Endodermal cell (in vitro differentiated cells): Measurements from ENCODE around the gene IL15. TPM values are rescaled to one million over a fixed set of nuclear protein-coding genes. Genes with fewer than 3 reads are reported as not detected.

Experiments
- DNase-seq: peaks from one replicate; pipeline ENCODE4 v3.0.0-alpha.2; 2017
- H3K27ac ChIP-seq: 2 replicates; pipeline ENCODE4 v1.5.1; 2013; ENCODE audit warnings: mild to moderate bottlenecking, low read depth, low read length, moderate library complexity
- H3K27me3 ChIP-seq: 2 replicates; pipeline ENCODE4 v1.6.1; 2013; ENCODE audit warnings: mild to moderate bottlenecking, low read length, moderate library complexity; ENCODE audit not compliant: insufficient read depth, control insufficient read depth, poor library complexity, severe bottlenecking
- H3K36me3 ChIP-seq: 2 replicates; pipeline ENCODE4 v1.7.0; 2013; ENCODE audit warnings: mild to moderate bottlenecking, low read length, moderate library complexity; ENCODE audit not compliant: control insufficient read depth, insufficient read depth
- H3K4me1 ChIP-seq: one replicate; pipeline ENCODE4 v1.7.0; 2013; ENCODE audit warnings: low read length; ENCODE audit not compliant: control insufficient read depth, insufficient read depth
- H3K4me3 ChIP-seq: 2 replicates; pipeline ENCODE4 v1.5.1; 2013; ENCODE audit warnings: mild to moderate bottlenecking, low read length, moderate library complexity
- H3K9ac ChIP-seq: 2 replicates; pipeline ENCODE4 v1.6.1; 2013; ENCODE audit warnings: mild to moderate bottlenecking, low read length, moderate library complexity; ENCODE audit not compliant: poor library complexity, severe bottlenecking; ENCODE audit errors: extremely low read depth
- H3K9me3 ChIP-seq: 2 replicates; pipeline ENCODE4 v1.6.1; 2013; ENCODE audit warnings: mild to moderate bottlenecking, low read length, moderate library complexity; ENCODE audit not compliant: control insufficient read depth
- H3K27ac Mint-ChIP-seq: 2 replicates; pipeline ENCODE4 v1.8.0; 2020; ENCODE audit warnings: mixed read lengths
- H3K27me3 Mint-ChIP-seq: 2 replicates; pipeline ENCODE4 v1.8.0; 2021; ENCODE audit warnings: mild to moderate bottlenecking, mixed read lengths; ENCODE audit not compliant: insufficient read depth
- H3K36me3 Mint-ChIP-seq: 2 replicates; pipeline ENCODE4 v1.8.0; 2020; ENCODE audit warnings: low read depth, mixed read lengths
- H3K4me1 Mint-ChIP-seq: 2 replicates; pipeline ENCODE4 v1.8.0; 2020; ENCODE audit warnings: mixed read lengths
- H3K4me3 Mint-ChIP-seq: 2 replicates; pipeline ENCODE4 v1.8.0; 2020; ENCODE audit warnings: mild to moderate bottlenecking, moderate library complexity, mixed read lengths
- H3K9me3 Mint-ChIP-seq: 2 replicates; pipeline ENCODE4 v1.8.0; 2020; ENCODE audit warnings: mild to moderate bottlenecking, mixed read lengths
- CTCF ChIP-seq: fragments of 200-600 bp; sonication (generic); conservative IDR thresholded peaks from 2 replicates; pipeline ENCODE4 v1.5.0; 2021; ENCODE audit warnings: antibody characterized with exemption, mild to moderate bottlenecking
- WGBS, 2 experiments: methylation state at CpG; one replicate each; pipeline versions ENCODE4 v1.1.5 to v1.1.7; 2013; ENCODE audit warnings: missing lambda C conversion rate in 2 of 2, mixed read lengths in 1 of 2; ENCODE audit not compliant: insufficient coverage in 1 of 2, insufficient read length in 1 of 2; 5-methylcytosine and 5-hydroxymethylcytosine counted together
- total RNA-seq, 2 donors: library from RNA; stranded (reverse); fragmentation: NEBNext Ultra II Directional in 1 of 2; extraction: Animal tissue kit (Norgen Biotek cat#: 25700) in 1 of 2; gene quantifications; 2 replicates in 1 of 2; 3 replicates in 1 of 2; pipeline ENCODE4 v1.2.1, GENCODE V29; 2021

Gene IL15
- total RNA-seq, 2 donors from 2014 or later: 0.42 TPM

GRCh38 chr4:141659539-141659938, 23.2 kb downstream of the IL15 start:
- no peaks in the 10 kb centered on the region for H3K9me3 Mint-ChIP-seq
- no peak for TF ChIP-seq CTCF
- DNase-seq: no peak
- no peaks in the 10 kb centered on the region for H3K36me3 Mint-ChIP-seq
- H3K4me3 Mint-ChIP-seq: no peak overlapping the region
- no peaks in the 10 kb centered on the region for H3K27me3 Mint-ChIP-seq
- Histone ChIP-seq H3K36me3 (no peaks in the 10 kb centered on the region), H3K27ac (no peak overlapping the region), H3K27me3 (no peaks in the 10 kb centered on the region), H3K4me3 (no peak overlapping the region), H3K9ac (no peak overlapping the region), H3K9me3 (no peaks in the 10 kb centered on the region), H3K4me1 (no peaks in the 10 kb centered on the region)
- H3K27ac Mint-ChIP-seq: no peak overlapping the region
- WGBS, 2 experiments: 79 to 100% methylated on average over 1 of the region's 1 CpG
- no peaks in the 10 kb centered on the region for H3K4me1 Mint-ChIP-seq

DNA sequence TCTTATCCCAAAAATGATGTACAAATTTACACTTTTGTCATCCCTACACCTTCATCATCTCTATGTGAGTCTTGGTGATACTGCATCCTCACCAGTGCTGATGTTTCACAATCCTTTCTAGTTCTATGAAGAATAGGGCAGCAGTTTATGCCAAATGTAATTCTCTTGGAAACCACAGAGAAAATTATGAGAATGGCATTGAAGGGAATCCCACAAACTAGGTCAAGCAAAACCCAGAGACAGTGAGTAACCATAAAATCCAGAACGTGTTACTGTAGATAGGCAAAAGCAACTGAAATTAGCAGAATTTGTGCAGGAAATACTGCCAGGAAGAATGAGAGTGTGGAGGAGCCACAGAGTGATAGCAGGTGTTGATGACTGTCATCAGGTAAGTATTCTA, 24.5 kb downstream of the IL15 start:
- Histone ChIP-seq H3K27me3 (no peaks in the 10 kb centered on the region), H3K9me3 (no peaks in the 10 kb centered on the region), H3K9ac (no peak overlapping the region), H3K4me3 (no peak overlapping the region), H3K27ac (no peak overlapping the region), H3K36me3 (no peaks in the 10 kb centered on the region), H3K4me1 (no peaks in the 10 kb centered on the region)
- no peaks in the 10 kb centered on the region for H3K27me3 Mint-ChIP-seq
- WGBS, 2 experiments: 92 to 100% methylated on average over 1 of the region's 1 CpG
- no peak overlapping the region for H3K4me3 Mint-ChIP-seq
- no peaks in the 10 kb centered on the region for H3K36me3 Mint-ChIP-seq
- H3K4me1 Mint-ChIP-seq: no peaks in the 10 kb centered on the region
- no peaks in the 10 kb centered on the region for H3K9me3 Mint-ChIP-seq
- H3K27ac Mint-ChIP-seq: no peak overlapping the region
- no peak for DNase-seq
- no peak for TF ChIP-seq CTCF

GRCh38 chr4:141668200-141668910, 32.0 kb downstream of the IL15 start:
- H3K36me3 Mint-ChIP-seq: no peaks in the 10 kb centered on the region
- WGBS, 2 experiments: 71 to 92% methylated on average over 1 to 3 of the region's 3 CpGs
- Histone ChIP-seq H3K9ac (no peak overlapping the region), H3K9me3 (no peaks in the 10 kb centered on the region), H3K4me3 (no peak overlapping the region), H3K4me1 (no peaks in the 10 kb centered on the region), H3K36me3 (no peaks in the 10 kb centered on the region), H3K27ac (no peak overlapping the region), H3K27me3 (peaks cover 6% of the 10 kb centered on the region)
- no peaks in the 10 kb centered on the region for H3K27me3 Mint-ChIP-seq
- DNase-seq: no peak
- TF ChIP-seq CTCF: no peak
- H3K4me1 Mint-ChIP-seq: peaks cover 4% of the 10 kb centered on the region
- no peaks in the 10 kb centered on the region for H3K9me3 Mint-ChIP-seq
- H3K27ac Mint-ChIP-seq: no peak overlapping the region
- H3K4me3 Mint-ChIP-seq: no peak overlapping the region
